ENCODE results near the gene BAK1.
"Not testable (repeated sequence)": the region's sequence is repeated elsewhere in the genome, so short reads cannot be mapped to it uniquely, and the experiment has no call there.

BAK1 gene

DNA sequence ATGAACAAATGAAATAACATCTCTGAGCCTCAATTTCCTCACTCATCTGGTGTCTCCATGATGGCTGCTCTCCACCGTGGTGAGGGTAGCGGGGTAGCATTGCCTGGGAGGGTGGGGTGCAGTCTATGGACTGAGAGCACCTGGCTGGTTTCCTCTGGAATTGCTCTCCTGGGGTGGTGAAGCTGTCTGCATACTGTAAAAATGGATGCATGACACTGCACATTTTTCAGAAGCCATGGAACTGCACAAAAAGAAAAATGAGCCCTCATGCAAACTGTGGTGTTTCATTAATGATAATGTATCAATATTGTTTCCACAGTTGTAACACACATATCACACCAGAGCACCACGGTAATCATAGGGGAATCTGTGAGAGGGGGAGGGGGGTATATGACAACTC is 28.9 kb upstream of the BAK1 start:
- H3K4me3 ChIP-seq (ENCODE audit: low read depth, low read length) = no peak overlapping the region

DNA sequence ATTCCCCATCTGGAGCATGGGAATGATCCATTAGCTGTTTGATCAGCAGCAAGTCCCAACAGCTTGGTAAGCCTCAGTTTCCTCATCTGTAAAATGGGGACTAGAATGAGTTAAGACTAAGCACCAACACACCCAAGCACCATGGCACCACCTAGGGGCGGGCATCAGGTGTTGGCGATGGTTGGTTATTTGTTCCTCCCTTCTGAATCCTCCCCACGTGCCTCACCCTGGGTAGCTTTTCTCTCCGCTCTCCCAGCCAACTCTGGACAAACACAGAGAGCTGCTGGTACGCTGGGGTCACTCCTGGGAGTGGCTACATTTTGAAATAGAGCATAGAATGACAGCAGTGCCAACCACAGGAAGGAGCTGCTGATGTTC is 27.7 kb upstream of the BAK1 start:
- no peak overlapping the region for H3K4me3 ChIP-seq (ENCODE audit: low read depth, low read length)

DNA sequence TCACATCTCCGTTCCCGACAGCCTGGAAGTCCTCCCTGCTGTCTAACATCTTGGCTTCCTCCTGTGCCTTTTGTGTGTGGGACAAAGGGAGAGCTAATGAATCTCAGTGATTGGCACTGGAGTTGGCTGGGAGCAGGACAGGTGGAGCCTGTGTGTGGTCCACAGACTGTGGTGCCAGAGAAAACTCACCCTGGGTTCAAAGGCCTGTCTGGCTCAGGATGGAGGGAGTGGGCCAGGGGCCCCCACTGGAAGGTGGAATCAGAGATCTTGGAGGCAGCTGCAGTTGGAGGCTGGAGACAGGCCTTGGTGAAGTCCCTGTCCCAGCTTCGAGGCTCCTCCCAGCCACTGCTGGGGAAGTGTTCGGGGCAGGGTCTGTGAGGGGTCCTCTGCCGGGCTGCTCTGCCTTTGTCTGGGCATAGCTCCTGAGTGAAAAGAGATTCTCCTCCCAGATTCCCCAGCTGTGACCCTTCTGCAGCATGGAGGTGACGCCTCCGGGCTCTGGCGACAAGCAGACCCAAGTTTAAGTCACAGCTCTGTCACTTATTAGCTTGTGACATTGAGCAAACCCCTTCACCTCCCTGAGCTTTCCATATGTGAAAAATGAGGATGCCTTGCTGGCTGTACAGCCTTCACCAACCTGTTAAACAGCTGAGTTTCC is 27.2 kb upstream of the BAK1 start:
- H3K4me3 ChIP-seq (ENCODE audit: low read depth, low read length) = no peak overlapping the region

DNA sequence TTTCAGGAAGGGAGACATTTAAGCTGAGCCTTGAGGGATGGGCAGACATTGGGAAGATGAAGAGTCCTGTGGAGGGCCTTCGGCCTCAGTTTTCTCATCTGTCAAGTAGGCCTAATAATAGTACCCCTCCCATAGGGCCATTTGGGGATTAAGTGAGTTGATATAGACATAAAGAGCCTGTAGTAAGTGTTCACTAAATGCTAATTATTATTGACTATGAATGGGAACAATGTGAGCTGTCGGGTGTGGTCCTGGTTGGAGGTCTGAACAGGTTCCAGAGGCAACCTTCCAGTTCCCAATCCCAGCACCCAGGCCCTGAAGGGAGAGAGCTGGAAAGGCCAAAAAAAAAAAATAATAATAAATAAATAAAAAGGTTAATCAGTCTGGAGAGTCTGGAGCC is 26.6 kb upstream of the BAK1 start:
- no peak overlapping the region for H3K4me3 ChIP-seq (ENCODE audit: low read depth, low read length)

DNA sequence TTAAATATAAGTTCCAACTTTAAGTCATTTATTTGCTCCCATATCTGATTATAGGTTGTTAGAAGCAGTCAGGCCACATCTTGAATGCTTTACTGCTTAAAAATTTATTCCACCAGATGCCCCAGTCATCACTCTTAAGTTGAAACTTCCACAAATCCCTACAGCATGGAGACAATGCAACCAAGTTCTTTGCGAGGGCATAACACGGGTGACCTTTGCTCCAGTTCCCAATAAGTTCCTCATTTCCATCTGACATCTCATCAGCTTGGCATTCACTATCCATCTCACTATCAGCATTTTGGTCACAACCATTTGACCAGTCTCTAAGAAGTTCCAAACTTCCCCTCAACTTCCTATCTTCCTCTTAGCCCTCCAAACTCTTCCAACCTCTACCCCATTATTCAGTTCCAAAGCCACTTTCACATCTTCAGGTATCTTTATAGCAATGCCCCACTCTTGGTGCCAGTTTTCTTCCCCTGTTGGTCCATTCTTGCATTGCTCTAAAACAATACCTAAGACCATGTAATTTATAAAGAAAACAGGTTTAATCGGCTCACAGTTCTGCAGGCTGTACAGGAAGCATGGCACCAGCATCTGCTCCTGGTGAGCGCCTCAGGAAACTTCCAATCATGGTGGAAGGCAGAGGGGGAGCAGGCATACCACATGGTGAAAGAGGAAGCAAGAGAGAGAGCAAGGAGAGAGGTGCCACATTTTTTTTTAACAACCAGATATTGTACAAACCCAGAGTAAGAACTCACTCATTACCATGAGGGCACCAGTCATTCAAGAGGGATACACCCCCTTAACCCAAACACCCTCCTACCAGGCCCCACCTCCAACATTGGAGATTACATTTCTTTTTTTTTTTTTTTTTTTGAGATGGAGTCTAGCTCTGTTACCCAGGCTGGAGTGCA is 25.1 kb upstream of the BAK1 start:
- H3K4me3 ChIP-seq (ENCODE audit: low read depth, low read length) = no peak overlapping the region

DNA sequence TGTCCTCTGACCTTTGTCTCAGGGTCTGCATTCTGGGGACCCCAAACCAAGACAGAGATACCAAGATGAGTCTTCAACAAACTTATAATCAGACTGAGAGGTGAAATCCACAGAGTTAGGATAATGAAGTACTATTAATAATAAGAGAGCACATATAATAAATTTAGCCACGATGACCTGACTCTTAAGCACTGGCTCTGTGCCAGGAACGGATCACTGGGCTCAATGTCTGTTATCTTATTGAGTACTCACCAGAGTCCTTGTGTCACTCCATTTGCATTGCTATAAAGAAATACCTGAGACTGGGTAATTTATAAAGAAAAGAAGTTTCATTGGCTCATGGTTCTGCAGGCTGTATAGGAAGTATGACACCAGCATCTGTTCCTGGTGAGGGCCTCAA is 22.1 kb upstream of the BAK1 start:
- no peak overlapping the region for H3K4me3 ChIP-seq (ENCODE audit: low read depth, low read length)

DNA sequence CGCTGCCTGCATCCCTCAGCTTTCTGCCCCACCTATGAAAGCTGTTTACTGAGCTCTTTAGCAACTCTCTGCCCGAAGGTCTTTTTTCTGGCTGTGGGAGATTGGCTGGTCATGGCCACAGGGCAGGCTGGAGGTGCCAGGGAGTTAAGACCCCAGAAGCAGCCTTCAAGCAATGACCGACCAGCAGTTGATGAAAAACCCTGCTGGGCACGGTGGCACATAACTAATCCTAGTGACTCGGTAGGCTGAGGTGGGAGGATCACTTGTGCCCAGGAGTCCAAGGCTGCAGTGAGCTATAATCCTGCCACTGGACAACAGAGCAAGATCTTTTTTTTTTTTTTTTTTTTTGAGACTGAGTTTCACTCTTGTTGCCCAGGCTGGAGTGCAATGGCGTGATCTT is 20.7 kb upstream of the BAK1 start:
- no peak overlapping the region for H3K4me3 ChIP-seq (ENCODE audit: low read depth, low read length)

DNA sequence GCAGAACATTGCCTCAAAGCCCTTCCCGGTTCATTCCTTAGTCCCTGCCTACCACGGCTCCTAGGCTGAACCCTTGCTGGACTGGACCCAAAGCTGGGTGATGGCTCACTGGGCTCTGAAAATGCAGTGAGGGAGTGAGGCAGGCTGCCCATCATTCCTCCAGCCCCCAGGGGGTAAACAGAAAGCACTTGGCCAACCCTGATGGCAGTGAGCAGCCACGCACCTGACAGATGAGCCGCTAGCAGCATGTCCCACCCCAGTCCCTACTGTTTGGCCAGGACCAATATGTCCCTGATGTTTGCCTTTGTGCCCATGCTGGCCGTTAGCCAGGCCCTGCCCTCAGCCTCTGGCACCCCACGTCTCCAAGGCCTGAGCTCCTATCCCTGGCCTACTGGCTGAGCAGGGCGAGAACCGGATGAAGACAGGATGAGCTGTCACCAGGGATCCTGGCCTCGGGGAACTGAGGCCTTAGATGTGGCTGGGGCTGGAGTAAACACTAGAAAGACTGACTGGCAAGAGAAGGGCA is 19.4 kb upstream of the BAK1 start:
- no peak overlapping the region for H3K4me3 ChIP-seq (ENCODE audit: low read depth, low read length)

DNA sequence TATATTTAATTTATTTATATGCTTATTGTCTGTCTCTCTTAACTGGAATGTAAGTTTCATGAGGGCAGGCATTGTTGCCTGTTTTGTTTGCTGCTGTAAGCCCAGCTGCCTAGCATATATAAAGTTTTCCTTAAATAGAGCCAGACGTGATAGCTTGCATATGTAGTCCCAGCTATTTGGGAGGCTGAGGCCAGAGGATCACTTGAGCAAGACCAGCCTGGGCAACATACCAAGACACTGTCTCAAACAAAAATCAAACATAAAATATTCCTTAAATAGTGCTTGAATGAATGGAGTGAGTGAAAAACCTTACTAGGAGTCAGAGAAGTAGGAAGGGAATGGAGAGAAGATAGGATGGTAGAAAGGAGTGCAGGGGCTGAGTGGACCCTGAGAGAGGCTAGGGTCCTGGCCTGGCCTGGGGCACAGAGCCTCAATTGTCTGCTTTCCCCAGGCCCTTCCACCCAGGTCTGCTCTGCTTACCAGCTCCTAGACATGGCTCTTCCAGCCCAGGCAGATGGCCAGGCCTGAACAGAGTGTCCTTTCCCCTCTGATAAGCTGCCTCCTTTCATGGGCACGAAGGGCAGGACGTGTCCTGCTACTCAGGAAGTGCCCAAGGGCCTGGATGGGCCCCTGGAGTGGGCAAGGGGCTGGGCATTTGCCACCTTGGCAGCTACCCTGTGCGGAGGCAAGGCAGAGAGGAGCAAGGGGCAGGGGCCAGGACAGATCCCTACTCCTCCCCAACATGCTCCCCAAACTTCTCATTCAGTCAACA is 17.7 kb upstream of the BAK1 start:
- H3K4me3 ChIP-seq (ENCODE audit: low read depth, low read length) = no peak overlapping the region

DNA sequence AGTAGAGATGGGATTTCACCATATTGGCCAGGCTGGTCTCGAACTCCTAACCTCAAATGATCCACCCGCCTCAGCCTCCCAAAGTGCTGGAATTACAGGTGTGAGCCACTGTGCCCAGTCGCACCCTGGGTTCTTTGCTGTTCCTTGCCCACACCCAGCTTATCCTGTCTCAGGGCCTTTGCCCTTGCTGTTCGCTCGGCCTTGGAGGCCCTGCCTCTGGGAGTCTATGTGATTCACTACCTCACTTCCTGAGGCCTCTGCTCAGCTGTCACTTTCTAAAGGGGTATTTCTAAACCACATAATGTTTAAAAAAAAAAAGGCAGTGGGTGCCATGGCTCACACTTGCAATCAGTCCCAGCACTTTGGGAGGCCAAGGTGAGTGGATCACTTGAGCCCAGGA is 16.8 kb upstream of the BAK1 start:
- H3K4me3 ChIP-seq (ENCODE audit: low read depth, low read length) = not testable (repeated sequence)

DNA sequence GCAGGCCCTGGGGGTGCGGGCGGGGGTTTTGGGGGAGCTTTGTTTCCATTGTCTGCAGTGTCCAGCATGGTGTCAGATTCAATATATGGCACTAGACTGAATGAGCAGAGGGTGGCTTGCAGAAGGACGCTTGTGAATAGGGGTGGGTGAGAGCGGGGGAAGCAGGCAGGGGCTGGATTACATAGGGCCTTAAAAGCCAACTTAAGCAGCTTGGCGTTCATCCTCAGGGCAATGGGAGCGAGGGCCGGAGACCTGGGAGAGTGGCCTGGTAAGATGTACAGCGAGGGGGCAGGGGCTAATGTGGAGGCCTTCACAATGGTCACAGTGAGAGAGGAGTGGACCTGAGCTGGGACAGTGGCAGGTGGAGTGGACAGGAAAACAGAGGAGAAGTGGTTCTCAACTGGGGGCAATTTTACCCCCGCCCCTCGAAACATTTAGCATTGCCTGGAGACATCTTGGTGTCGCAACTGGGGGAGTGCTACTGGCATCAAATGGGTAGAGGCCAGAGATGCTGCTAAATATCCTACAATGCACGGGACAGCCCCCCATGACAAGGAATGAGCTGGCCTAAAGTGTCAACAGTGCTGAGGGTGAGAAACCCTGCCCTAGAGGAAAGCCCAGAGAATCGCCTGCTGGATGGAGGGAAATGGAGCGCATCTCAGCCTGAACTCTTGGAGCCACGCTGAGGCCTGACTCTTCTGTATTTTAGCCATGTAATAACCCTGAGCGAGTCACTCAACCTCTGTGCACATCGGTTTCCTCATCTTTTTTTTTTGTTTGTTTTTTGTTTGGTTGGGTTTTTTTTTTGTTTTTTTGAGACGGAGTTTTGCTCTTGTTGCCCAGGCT is 15.1 kb upstream of the BAK1 start:
- H3K4me3 ChIP-seq (ENCODE audit: low read depth, low read length) = no peak overlapping the region

DNA sequence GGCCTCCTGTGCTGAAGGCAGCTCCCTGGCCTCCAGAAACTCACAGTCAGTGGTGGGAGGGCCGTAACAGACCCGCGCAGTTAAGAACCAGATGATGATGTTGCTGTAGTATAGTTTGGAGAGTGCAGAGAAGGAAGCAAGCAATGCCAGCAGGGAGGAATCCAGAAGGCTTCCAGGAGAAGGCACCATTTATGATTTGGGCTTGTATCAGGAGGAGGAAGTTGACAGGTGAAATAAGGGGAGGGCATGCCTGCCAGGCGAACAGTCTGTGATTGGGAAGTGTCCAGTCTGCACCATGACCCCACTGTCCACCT is 13.3 kb upstream of the BAK1 start:
- H3K4me3 ChIP-seq (ENCODE audit: low read depth, low read length) = peak overlapping the region; percentile 2

DNA sequence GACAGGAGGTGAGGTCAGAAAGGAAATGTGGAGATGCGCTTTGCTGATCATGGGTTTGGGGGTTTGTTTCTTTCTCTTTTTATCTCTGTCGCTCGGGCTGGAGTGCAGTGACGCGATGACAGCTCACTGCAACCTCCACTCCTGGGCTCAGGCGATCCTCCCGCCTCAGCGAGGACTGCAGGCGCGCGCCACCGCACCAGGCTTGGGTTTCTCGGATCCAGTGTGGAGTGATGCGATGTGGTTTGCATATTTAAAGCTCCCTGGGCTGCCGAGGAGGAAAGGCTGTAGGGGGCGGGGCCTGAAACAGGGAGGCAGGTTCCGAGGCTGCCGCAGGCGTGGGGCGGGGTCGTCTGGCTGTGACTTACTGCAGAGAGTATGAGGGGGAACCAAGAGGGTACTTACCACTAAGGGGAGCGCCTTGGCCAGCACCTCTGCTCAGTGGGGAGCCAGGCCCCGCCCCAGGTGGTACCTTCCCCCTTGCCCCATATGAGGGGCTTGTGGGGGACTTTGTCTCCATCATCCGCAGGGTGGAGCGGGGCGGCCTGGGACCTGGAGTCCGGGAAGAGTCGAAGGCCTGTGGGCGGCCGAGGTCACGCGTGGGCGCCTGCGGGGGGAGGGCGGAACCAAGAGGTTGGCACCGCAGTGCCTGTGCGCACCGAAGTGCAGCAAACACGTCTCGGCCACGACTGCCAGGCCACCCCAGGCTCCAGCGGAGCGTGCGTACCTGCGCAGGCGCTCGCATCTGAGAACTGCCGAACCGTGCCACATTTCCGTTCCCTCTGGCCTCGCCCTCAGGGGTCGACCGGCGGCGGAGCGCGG is 12.7 kb upstream of the BAK1 start:
- peak overlapping the region; percentile 2 for H3K4me3 ChIP-seq (ENCODE audit: low read depth, low read length)

DNA sequence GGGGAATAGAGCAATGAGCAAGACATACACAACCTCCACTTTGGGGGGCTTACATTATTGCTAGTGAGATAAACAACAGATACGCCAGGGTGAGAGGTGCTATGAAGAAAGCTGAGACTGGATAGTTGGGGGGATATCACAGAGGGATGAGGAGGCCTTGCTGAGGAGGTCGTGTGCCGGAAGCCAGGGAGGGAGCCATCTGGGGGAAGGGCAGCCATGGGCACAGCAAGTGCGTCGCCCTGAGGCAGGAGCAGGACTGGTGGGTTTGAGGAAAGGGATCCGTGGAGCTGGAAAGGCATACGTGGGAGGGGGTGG is 12.2 kb upstream of the BAK1 start:
- H3K4me3 ChIP-seq (ENCODE audit: low read depth, low read length) = no peak overlapping the region

DNA sequence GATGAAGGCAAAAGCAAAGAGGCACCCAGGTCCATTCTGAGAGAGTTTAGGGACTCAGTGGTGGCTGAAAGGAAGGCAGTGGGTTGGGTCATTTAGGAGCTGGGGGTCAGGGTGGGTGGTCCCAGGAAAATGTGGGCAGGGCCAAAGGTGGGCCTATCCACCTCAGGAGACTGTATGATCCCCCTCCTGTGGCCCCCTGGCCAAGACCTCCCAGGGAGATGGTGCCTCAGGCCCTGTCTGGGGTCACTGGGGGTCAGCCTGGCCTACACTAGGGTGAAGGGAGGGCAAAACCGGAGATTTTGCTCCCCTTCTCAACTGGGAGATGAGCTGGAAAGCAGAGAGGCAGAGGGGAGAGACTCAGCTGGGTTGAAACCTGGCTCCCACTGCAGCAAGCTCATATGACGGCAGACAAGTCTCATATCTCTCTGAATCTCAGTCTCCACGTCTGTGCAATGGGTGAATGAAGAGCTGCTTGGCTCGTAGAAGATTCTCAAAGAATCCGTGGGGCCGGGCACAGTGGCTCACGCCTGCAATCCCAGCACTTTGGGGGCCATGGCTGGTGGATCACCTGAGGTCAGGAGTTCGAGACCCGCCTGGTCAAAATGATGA is 11.5 kb upstream of the BAK1 start:
- H3K4me3 ChIP-seq (ENCODE audit: low read depth, low read length) = no peak overlapping the region

DNA sequence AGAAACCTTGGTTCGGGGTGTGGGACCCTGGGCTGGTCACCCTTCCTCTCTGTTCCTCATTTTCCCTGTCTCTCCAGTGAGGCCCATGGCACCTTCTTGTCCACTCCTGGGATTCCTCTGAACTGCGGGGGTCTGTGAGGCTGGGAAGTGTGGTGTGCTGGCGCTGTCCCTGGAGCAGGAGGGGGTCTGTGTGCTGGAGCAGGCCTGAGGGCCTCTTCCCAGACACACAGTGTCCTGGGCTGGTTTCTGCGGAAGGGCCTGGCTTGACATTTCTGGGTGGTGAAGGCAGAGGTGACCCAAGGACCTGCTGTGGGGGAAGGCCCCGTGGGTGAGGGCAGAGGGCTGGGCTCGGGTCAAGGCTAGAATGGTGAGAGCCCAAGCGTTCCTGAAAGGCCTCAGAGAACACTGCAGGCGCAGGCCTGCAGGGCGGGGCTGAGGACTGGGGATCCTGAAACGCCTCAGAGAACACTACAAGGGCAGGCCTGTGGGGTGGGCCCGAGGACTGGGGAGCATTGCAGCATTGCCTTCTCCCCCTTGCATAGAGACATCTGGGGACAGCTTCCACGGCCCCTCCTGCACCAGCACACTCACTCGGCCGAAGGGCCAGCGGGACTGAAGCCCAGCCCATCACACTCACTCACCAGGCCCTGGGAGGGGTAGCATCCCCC is 10.6 kb upstream of the BAK1 start:
- no peak overlapping the region for H3K4me3 ChIP-seq (ENCODE audit: low read depth, low read length)

DNA sequence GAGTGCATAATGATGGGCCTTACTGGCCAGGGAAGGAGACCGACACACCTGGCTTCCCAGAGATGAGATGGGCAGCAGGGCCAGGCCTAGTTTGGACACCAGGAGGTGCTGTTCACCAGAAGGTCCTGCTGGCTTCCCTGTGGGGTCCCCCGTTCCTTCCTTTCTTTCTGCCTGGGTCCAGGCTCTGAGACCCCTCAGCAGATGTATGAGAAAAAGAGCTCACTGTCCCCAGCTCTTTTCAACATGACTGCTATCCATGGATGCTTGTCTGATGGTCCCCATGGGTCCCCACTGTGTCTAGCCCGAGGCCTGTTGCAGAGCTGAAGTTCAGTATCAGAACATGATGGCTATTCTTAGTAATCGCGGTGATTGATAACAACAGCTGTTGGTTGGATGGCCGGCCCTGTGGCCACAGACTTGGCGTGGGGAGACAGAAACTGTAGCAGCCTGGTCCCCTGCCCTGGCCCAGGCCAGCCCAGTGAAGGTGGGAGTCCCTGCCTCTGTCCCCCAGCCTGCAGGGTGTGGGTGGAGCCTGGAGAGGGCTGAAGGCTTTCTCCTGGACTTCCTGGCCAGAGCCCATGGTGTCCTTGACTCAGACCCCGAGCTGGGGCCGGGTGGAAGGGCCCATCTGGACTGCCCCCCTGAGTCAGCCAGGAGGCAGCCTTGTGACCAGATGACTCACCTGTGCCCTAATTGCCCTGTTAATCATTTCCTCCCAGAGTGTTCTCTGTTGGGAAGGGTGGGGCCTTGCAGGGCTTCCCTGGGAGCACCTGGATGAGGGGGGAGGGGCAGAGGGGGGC is 9.9 kb upstream of the BAK1 start:
- H3K4me3 ChIP-seq (ENCODE audit: low read depth, low read length) = no peak overlapping the region

DNA sequence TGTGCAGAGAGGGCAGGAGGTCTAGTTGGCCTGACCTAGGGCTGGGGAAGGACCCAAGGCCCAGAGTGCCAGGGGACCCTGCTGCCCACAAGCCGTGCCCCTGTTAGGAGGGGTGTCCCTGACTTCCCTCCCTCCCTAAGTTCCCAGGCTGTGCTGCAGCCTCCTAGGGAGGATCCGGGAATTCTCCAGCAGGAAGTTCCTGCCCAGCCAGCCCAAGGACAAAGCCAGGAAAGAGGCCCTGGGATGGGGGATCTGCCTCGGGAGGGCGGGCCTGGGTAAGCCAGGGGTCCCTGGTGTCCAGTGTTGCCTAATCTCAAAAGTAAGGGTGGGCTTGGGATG is 9.3 kb upstream of the BAK1 start:
- H3K4me3 ChIP-seq (ENCODE audit: low read depth, low read length) = no peak overlapping the region

DNA sequence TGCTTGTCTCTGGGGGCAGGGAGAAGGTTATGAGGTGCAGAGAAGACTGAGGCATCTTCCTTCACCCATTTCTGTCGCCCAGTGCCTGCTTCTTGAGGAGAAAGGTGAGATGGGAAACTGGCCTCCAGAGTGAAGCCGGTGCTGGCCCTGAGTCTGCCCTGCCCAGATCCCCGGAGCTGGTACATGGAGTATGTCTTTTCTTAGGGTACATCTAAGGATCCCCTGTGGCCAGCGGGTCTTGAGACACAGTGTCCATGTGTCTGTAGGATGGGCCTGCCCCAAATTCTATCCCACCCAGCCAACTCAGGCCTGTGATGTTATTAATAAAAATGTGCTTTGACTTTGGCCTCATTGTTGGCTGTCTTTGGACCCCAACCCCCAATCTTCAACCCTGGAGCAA is 8.8 kb upstream of the BAK1 start:
- no peak overlapping the region for H3K4me3 ChIP-seq (ENCODE audit: low read depth, low read length)
